Measurements from ENCODE around the gene CACNA1D.
A peak's percentile ranks its signal among the peaks of the same experiment; 100 is the strongest.

The CACNA1D gene

DNA sequence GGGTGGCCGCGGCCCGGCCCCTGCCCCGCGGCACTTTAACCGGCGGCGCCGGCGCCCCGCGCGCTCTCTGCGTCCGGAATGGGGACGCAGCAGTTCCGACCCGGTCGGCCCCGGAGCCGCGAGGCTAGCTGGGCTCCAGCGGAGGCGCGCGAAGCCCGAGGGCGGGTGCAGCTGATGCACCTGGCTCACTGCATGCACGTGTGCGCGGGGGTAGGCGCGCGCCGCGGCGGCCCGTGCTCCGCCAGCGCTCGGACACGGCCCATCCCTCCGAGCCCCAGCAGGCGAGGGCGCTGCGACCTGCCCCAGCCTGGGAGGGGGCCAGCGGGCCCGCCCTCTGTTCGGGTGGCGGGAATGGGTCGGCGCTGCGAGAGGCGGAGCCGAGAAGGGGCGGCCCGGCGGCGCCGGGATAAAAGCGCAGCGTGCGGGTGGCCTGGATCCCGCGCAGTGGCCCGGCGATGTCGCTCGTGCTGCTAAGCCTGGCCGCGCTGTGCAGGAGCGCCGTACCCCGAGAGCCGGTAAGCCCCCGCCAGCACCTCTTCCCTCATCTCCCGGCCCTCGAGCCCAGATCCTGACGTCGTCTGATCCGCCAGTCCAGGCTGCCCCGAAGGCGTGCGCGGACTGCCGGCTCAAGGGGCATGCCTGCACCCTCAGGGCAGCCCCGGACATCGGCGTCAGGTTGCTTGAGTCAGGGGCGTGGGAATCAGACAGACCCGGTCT lies 351.9 kb downstream of the CACNA1D start, which contains the start of the genes CHDH and IL17RB:
Gene CHDH, minus strand, starts transcription at position 286 of the 717 bp plus-strand sequence. CDS start 22,411 bp downstream, outside the sequence.
Gene IL17RB, plus strand, starts transcription at position 435 of the 717 bp plus-strand sequence. Its CDS starts 21 bp downstream, at position 456.
- H3K27me3 ChIP-seq (ENCODE audit: control insufficient read depth in 5 of 5, insufficient read depth in 4 of 5, low read length in 5 of 5): peaks cover 8 to 24% (median 19%) of the 10 kb centered on the region in 5 donors
- H3K4me1 ChIP-seq (ENCODE audit: control insufficient read depth in 5 of 5, insufficient read depth in 5 of 5, low read length in 5 of 5): peaks cover 0 to 18% (median 13%) of the 10 kb centered on the region in 5 donors
- peak within 1 kb of the TSS; percentile 67 to 79 (median 76) for H3K4me3 ChIP-seq (ENCODE audit: low read depth in 1 of 5, low read length in 5 of 5)
- no peaks in the 10 kb centered on the region for H3K36me3 ChIP-seq (ENCODE audit: control insufficient read depth in 5 of 5, insufficient read depth in 5 of 5, low read length in 5 of 5)
- H3K27ac ChIP-seq (ENCODE audit: low read depth, low read length): no peak within 1 kb of the TSS
- H3K9me3 ChIP-seq (ENCODE audit: control insufficient read depth in 5 of 5, low read length in 5 of 5): no peaks in the 10 kb centered on the region
- peak within 1 kb of the TSS in 2 of 5 donors; percentile 49 to 62 for H3K9ac ChIP-seq (ENCODE audit: low read length in 5 of 5)

DNA sequence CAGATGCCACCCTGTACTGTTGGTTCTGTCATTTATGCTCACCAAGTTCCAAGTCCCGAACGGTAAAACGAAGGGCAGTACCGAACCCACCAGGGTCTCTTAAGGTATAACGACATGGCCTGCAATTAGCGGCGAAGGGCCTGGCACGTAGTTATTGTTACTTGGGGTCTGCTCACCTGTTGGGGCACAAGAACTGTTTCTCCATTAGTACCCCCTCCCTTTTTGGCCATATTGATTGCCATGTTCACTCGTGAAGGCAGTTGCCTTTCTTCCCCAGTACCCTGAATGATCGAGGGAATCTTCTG lies 352.4 kb downstream of the CACNA1D start:
- peak overlapping the region in 4 of 5 donors; percentile 67 to 79 (median 78) for H3K4me3 ChIP-seq (ENCODE audit: low read depth in 1 of 5, low read length in 5 of 5)
- H3K9ac ChIP-seq (ENCODE audit: low read length in 5 of 5): no peak overlapping the region

DNA sequence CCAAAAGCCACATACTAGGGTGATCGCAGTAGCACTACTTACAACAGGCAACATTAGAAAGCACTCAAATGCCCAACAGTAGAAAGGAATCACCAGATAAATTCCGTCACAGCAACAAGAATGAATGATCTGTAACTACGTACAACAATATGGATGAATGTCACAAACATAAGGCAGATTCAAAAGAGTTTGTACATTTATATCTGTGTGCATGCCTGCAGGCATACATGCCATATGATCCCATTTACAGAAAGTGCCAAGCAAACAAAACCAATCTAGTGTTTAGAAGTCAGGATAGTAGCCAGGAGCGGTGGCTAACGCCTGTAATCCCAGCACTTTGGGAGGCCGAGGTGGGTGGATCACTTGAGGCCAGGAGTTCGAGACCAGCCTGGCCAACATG lies 355.5 kb downstream of the CACNA1D start:
- Histone ChIP-seq H3K4me3 (ENCODE audit: low read depth in 1 of 5, low read length in 5 of 5) (no peak overlapping the region), H3K27me3 (ENCODE audit: control insufficient read depth in 5 of 5, insufficient read depth in 4 of 5, low read length in 5 of 5) (peaks cover 10 to 24% (median 18%) of the 10 kb centered on the region in 5 donors), H3K9ac (ENCODE audit: low read length in 5 of 5) (no peak overlapping the region), H3K36me3 (ENCODE audit: control insufficient read depth in 5 of 5, insufficient read depth in 5 of 5, low read length in 5 of 5) (no peaks in the 10 kb centered on the region), H3K4me1 (ENCODE audit: control insufficient read depth in 5 of 5, insufficient read depth in 5 of 5, low read length in 5 of 5) (peaks cover 0 to 18% (median 13%) of the 10 kb centered on the region in 5 donors), H3K27ac (ENCODE audit: low read depth, low read length) (no peak overlapping the region), H3K9me3 (ENCODE audit: control insufficient read depth in 5 of 5, low read length in 5 of 5) (no peaks in the 10 kb centered on the region)

More for the DNA sequence above, 352.4 kb downstream of the CACNA1D start:
- peaks cover 0 to 18% (median 13%) of the 10 kb centered on the region in 5 donors for H3K4me1 ChIP-seq (ENCODE audit: control insufficient read depth in 5 of 5, insufficient read depth in 5 of 5, low read length in 5 of 5)
- peaks cover 10 to 24% (median 21%) of the 10 kb centered on the region in 5 donors for H3K27me3 ChIP-seq (ENCODE audit: control insufficient read depth in 5 of 5, insufficient read depth in 4 of 5, low read length in 5 of 5)
- no peaks in the 10 kb centered on the region for H3K9me3 ChIP-seq (ENCODE audit: control insufficient read depth in 5 of 5, low read length in 5 of 5)
- H3K36me3 ChIP-seq (ENCODE audit: control insufficient read depth in 5 of 5, insufficient read depth in 5 of 5, low read length in 5 of 5): no peaks in the 10 kb centered on the region
- no peak overlapping the region for H3K27ac ChIP-seq (ENCODE audit: low read depth, low read length)

DNA sequence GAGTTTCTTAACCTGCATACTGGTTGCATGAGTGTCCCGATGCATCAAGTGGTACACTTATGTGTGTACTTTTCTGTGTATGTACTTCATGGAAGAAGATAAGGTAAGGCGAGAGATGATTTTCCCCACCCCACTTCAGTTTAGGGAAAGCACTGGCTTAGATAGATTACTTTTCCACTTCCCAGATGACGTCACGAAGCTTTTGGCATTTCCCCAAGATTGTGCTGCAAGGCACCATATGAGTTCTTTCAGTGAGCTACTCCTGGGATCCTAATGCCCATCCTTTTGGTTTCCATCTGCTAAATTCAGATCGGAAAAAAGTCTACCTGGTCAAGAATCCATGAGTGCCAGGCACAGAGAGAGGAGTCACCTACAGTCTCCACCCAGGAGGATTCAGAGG lies 356.5 kb downstream of the CACNA1D start:
- Histone ChIP-seq H3K9me3 (ENCODE audit: control insufficient read depth in 5 of 5, low read length in 5 of 5) (no peaks in the 10 kb centered on the region), H3K27ac (ENCODE audit: low read depth, low read length) (no peak overlapping the region), H3K9ac (ENCODE audit: low read length in 5 of 5) (no peak overlapping the region), H3K4me3 (ENCODE audit: low read depth in 1 of 5, low read length in 5 of 5) (no peak overlapping the region), H3K36me3 (ENCODE audit: control insufficient read depth in 5 of 5, insufficient read depth in 5 of 5, low read length in 5 of 5) (no peaks in the 10 kb centered on the region), H3K27me3 (ENCODE audit: control insufficient read depth in 5 of 5, insufficient read depth in 4 of 5, low read length in 5 of 5) (peaks cover 10 to 20% (median 15%) of the 10 kb centered on the region in 5 donors), H3K4me1 (ENCODE audit: control insufficient read depth in 5 of 5, insufficient read depth in 5 of 5, low read length in 5 of 5) (peaks cover 0 to 10% (median 8%) of the 10 kb centered on the region in 5 donors)

DNA sequence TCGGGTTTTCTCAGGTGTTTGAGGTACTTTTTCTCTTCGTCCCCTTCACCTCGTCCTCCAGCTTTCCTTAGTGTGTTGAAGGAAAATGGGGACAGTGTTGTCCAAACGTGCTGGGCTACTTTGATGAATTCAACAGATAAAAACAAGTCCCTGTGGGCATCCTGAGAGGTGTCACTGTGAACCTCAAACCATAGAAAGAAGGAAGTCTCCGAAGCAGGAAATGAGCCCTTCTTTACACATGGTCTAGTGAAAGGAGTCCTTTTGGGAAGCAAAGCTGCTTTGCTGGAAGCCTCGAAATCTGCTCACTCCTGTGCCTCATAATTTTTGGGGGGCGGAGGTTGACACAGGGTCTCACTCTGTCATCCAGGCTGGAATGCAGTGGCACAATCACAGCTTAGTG lies 362.6 kb downstream of the CACNA1D start:
- peaks cover 0 to 2% (median 0%) of the 10 kb centered on the region in 5 donors for H3K27me3 ChIP-seq (ENCODE audit: control insufficient read depth in 5 of 5, insufficient read depth in 4 of 5, low read length in 5 of 5)
- H3K27ac ChIP-seq (ENCODE audit: low read depth, low read length): no peak overlapping the region
- no peak overlapping the region for H3K4me3 ChIP-seq (ENCODE audit: low read depth in 1 of 5, low read length in 5 of 5)
- no peaks in the 10 kb centered on the region for H3K9me3 ChIP-seq (ENCODE audit: control insufficient read depth in 5 of 5, low read length in 5 of 5)
- H3K36me3 ChIP-seq (ENCODE audit: control insufficient read depth in 5 of 5, insufficient read depth in 5 of 5, low read length in 5 of 5): peaks cover 11 to 28% (median 13%) of the 10 kb centered on the region in 5 donors
- no peaks in the 10 kb centered on the region for H3K4me1 ChIP-seq (ENCODE audit: control insufficient read depth in 5 of 5, insufficient read depth in 5 of 5, low read length in 5 of 5)
- no peak overlapping the region for H3K9ac ChIP-seq (ENCODE audit: low read length in 5 of 5)

DNA sequence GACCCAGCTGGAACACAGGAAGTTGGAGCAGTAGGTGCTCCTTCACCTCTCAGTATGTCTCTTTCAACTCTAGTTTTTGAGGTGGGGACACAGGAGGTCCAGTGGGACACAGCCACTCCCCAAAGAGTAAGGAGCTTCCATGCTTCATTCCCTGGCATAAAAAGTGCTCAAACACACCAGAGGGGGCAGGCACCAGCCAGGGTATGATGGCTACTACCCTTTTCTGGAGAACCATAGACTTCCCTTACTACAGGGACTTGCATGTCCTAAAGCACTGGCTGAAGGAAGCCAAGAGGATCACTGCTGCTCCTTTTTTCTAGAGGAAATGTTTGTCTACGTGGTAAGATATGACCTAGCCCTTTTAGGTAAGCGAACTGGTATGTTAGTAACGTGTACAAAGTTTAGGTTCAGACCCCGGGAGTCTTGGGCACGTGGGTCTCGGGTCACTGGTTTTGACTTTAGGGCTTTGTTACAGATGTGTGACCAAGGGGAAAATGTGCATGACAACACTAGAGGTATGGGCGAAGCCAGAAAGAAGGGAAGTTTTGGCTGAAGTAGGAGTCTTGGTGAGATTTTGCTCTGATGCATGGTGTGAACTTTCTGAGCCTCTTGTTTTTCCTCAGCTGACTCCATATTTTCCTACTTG lies 363.8 kb downstream of the CACNA1D start:
- H3K9me3 ChIP-seq (ENCODE audit: control insufficient read depth in 5 of 5, low read length in 5 of 5): no peaks in the 10 kb centered on the region
- H3K27me3 ChIP-seq (ENCODE audit: control insufficient read depth in 5 of 5, insufficient read depth in 4 of 5, low read length in 5 of 5): no peaks in the 10 kb centered on the region
- H3K4me1 ChIP-seq (ENCODE audit: control insufficient read depth in 5 of 5, insufficient read depth in 5 of 5, low read length in 5 of 5): no peaks in the 10 kb centered on the region
- no peak overlapping the region for H3K4me3 ChIP-seq (ENCODE audit: low read depth in 1 of 5, low read length in 5 of 5)
- H3K36me3 ChIP-seq (ENCODE audit: control insufficient read depth in 5 of 5, insufficient read depth in 5 of 5, low read length in 5 of 5): peaks cover 11 to 36% (median 15%) of the 10 kb centered on the region in 5 donors
- H3K27ac ChIP-seq (ENCODE audit: low read depth, low read length): no peak overlapping the region
- H3K9ac ChIP-seq (ENCODE audit: low read length in 5 of 5): no peak overlapping the region

DNA sequence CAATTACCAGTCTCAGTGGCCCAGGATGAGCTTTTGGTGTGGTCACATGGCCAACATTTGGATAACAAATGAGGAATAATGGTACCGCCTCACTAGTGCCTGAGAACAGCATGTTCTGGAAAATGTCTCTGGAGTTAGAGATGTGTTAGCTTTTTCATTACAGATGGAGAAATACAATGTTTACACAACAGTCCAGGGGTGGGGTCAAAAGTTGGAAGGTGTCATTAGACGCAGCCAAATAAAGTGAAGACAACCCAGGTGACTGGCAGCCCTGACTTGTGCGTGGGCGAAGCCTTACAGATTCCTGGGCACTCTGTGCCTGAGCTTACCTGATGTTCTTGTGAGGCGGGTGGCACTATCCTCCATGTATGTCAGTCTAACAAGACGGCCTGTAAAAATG lies 364.8 kb downstream of the CACNA1D start:
- peaks cover 15 to 43% (median 20%) of the 10 kb centered on the region in 5 donors for H3K36me3 ChIP-seq (ENCODE audit: control insufficient read depth in 5 of 5, insufficient read depth in 5 of 5, low read length in 5 of 5)
- H3K4me1 ChIP-seq (ENCODE audit: control insufficient read depth in 5 of 5, insufficient read depth in 5 of 5, low read length in 5 of 5): no peaks in the 10 kb centered on the region
- no peak overlapping the region for H3K4me3 ChIP-seq (ENCODE audit: low read depth in 1 of 5, low read length in 5 of 5)
- no peak overlapping the region for H3K9ac ChIP-seq (ENCODE audit: low read length in 5 of 5)
- no peak overlapping the region for H3K27ac ChIP-seq (ENCODE audit: low read depth, low read length)
- no peaks in the 10 kb centered on the region for H3K9me3 ChIP-seq (ENCODE audit: control insufficient read depth in 5 of 5, low read length in 5 of 5)
- no peaks in the 10 kb centered on the region for H3K27me3 ChIP-seq (ENCODE audit: control insufficient read depth in 5 of 5, insufficient read depth in 4 of 5, low read length in 5 of 5)

DNA sequence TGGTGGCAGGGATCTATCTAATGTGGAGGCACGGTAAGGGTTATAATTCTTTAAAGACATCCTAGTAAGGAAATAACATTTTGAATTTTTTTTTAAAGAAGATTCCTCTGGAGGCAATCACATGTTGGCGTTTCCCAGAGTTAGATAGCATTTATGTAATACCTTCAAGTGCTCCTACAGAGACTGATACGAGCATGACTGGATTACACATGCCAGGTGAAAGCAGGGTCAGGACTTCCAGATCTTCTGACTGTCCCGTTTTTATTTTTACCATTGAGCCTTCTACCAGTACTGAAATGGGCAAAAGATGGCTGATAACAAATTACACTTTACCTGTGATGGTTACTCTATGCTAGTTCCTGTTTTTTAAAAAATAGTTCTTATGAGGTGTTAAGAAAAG lies 365.8 kb downstream of the CACNA1D start:
- Histone ChIP-seq H3K9ac (ENCODE audit: low read length in 5 of 5) (no peak overlapping the region), H3K27ac (ENCODE audit: low read depth, low read length) (no peak overlapping the region), H3K27me3 (ENCODE audit: control insufficient read depth in 5 of 5, insufficient read depth in 4 of 5, low read length in 5 of 5) (no peaks in the 10 kb centered on the region), H3K9me3 (ENCODE audit: control insufficient read depth in 5 of 5, low read length in 5 of 5) (no peaks in the 10 kb centered on the region), H3K4me1 (ENCODE audit: control insufficient read depth in 5 of 5, insufficient read depth in 5 of 5, low read length in 5 of 5) (no peaks in the 10 kb centered on the region), H3K36me3 (ENCODE audit: control insufficient read depth in 5 of 5, insufficient read depth in 5 of 5, low read length in 5 of 5) (peaks cover 18 to 53% (median 30%) of the 10 kb centered on the region in 5 donors), H3K4me3 (ENCODE audit: low read depth in 1 of 5, low read length in 5 of 5) (no peak overlapping the region)

DNA sequence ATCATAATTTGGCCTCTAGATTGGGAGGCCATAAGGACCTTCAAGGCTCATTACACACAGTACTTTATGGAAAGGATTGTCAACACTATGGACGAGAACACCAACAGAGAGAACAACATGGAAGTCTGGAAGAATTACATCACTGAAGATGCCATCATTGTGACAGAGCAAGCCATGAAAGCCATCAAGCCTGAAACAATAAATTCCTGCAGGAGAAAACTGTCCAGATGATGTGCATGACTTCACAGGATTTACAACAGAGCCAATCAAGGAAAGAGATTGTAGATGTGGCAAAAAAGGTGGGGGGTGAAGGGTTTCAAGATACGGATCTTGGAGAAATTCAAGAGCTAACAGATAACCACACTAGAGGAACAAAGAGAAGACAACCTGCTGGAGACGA lies 367.8 kb downstream of the CACNA1D start:
- Histone ChIP-seq H3K9ac (ENCODE audit: low read length in 5 of 5) (no peak overlapping the region), H3K4me3 (ENCODE audit: low read depth in 1 of 5, low read length in 5 of 5) (no peak overlapping the region), H3K27me3 (ENCODE audit: control insufficient read depth in 5 of 5, insufficient read depth in 4 of 5, low read length in 5 of 5) (no peaks in the 10 kb centered on the region), H3K4me1 (ENCODE audit: control insufficient read depth in 5 of 5, insufficient read depth in 5 of 5, low read length in 5 of 5) (no peaks in the 10 kb centered on the region), H3K9me3 (ENCODE audit: control insufficient read depth in 5 of 5, low read length in 5 of 5) (no peaks in the 10 kb centered on the region), H3K27ac (ENCODE audit: low read depth, low read length) (no peak overlapping the region), H3K36me3 (ENCODE audit: control insufficient read depth in 5 of 5, insufficient read depth in 5 of 5, low read length in 5 of 5) (peaks cover 18 to 63% (median 36%) of the 10 kb centered on the region in 5 donors)

DNA sequence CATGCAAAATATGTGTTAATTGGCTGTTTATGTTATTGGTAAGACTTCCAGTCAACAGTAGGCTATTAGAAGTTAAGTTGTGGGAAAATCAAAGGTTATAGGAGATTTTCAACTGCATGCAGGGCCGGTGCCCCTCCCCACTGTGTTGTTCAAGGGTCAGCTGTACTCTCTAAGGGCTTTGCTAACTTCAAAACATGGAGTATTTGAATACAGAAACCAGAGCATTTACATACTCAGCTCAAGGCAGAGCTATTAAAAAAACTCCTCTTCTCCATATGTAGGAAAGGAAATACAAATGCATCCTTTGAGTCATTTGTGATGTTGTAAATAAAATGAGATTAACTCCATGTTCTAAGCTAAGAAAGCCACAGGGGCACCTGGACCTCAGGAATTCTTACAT lies 368.7 kb downstream of the CACNA1D start:
- H3K4me1 ChIP-seq (ENCODE audit: control insufficient read depth in 5 of 5, insufficient read depth in 5 of 5, low read length in 5 of 5): no peaks in the 10 kb centered on the region
- peaks cover 24 to 72% (median 45%) of the 10 kb centered on the region in 5 donors for H3K36me3 ChIP-seq (ENCODE audit: control insufficient read depth in 5 of 5, insufficient read depth in 5 of 5, low read length in 5 of 5)
- H3K4me3 ChIP-seq (ENCODE audit: low read depth in 1 of 5, low read length in 5 of 5): no peak overlapping the region
- no peak overlapping the region for H3K9ac ChIP-seq (ENCODE audit: low read length in 5 of 5)
- no peak overlapping the region for H3K27ac ChIP-seq (ENCODE audit: low read depth, low read length)
- H3K27me3 ChIP-seq (ENCODE audit: control insufficient read depth in 5 of 5, insufficient read depth in 4 of 5, low read length in 5 of 5): no peaks in the 10 kb centered on the region
- H3K9me3 ChIP-seq (ENCODE audit: control insufficient read depth in 5 of 5, low read length in 5 of 5): no peaks in the 10 kb centered on the region
